NCI-H345 (cell line): ENCODE results near the gene MRPL19.

Source experiments
- DNase-seq: peaks from one replicate; lab custom pipeline; 2025; lab: John Stamatoyannopoulos, UW

MRPL19 gene

GRCh38 chr2:75616933-75617332 is 29.6 kb upstream of the MRPL19 start:
- DNase-seq: no peak

GRCh38 chr2:75619956-75620740 is 26.4 kb upstream of the MRPL19 start:
- DNase-seq: no peak

- no peak for DNase-seq
Observed at GRCh38 chr2:75621228-75621627, 25.4 kb upstream of the MRPL19 start.

- DNase-seq: no peak
Observed at GRCh38 chr2:75622500-75622899, 24.1 kb upstream of the MRPL19 start.

GRCh38 chr2:75622929-75623328 is 23.7 kb upstream of the MRPL19 start:
- DNase-seq: no peak

- peak; percentile 71 for DNase-seq
Observed at GRCh38 chr2:75627902-75628504, 18.6 kb upstream of the MRPL19 start.

- no peak for DNase-seq
Observed at GRCh38 chr2:75632091-75632701, 14.4 kb upstream of the MRPL19 start.

- no peak for DNase-seq
Observed at GRCh38 chr2:75632813-75633212, 13.8 kb upstream of the MRPL19 start.

GRCh38 chr2:75633620-75634019 is 13.0 kb upstream of the MRPL19 start:
- no peak for DNase-seq

- no peak for DNase-seq
Observed at GRCh38 chr2:75634945-75635344, 11.6 kb upstream of the MRPL19 start.

GRCh38 chr2:75637568-75637967 is 9.0 kb upstream of the MRPL19 start:
- DNase-seq: no peak

- DNase-seq: peak; percentile 50
Observed at GRCh38 chr2:75640621-75641121, 5.9 kb upstream of the MRPL19 start.

- DNase-seq: no peak
Observed at GRCh38 chr2:75641587-75641986, 5.0 kb upstream of the MRPL19 start.

- DNase-seq: no peak
Observed at GRCh38 chr2:75643980-75644379, 2.6 kb upstream of the MRPL19 start.

- DNase-seq: no peak
Observed at GRCh38 chr2:75645643-75646042, 940 bp upstream of the MRPL19 start.

- no peak for DNase-seq
Observed at GRCh38 chr2:75646090-75646582, 447 bp upstream of the MRPL19 start.

- no peak for DNase-seq
Observed at GRCh38 chr2:75647771-75648170, 1.2 kb downstream of the MRPL19 start.

- DNase-seq: no peak
Observed at GRCh38 chr2:75654012-75654411, 7.4 kb downstream of the MRPL19 start.

- DNase-seq: no peak
Observed at GRCh38 chr2:75655861-75656260, 9.3 kb downstream of the MRPL19 start.

- DNase-seq: no peak
Observed at GRCh38 chr2:75656563-75656962, 10.0 kb downstream of the MRPL19 start.

GRCh38 chr2:75657798-75658197 is 11.2 kb downstream of the MRPL19 start:
- DNase-seq: no peak

- no peak for DNase-seq
Observed at GRCh38 chr2:75666911-75667310, 20.3 kb downstream of the MRPL19 start.

GRCh38 chr2:75667884-75668283 is 21.3 kb downstream of the MRPL19 start:
- DNase-seq: no peak
